Right lung (tissue), 5 donors: ENCODE results near the gene ADAMTS14. TPM values are rescaled to one million over a fixed set of nuclear protein-coding genes. Genes with fewer than 3 reads are reported as not detected.

Experiments used
- DNase-seq, 2 donors: peaks; one replicate each; pipeline ENCODE4 v3.0.0-alpha.2; 2013
- polyA plus RNA-seq, 5 donors: library from polyadenylated mRNA; unstranded; fragments of 120-200 nt; gene quantifications; one replicate each; pipeline versions ENCODE4 v1.2.1 to v1.2.3, GENCODE V29; 2013; ENCODE audit warnings: inconsistent platforms in 1 of 5, low replicate concordance in 1 of 5; ENCODE audit not compliant: insufficient read length in 5 of 5, insufficient read depth in 1 of 5

Gene ADAMTS14
- polyA plus RNA-seq, 5 donors = 5.2 to 9.5 (median 7.4) TPM

DNA sequence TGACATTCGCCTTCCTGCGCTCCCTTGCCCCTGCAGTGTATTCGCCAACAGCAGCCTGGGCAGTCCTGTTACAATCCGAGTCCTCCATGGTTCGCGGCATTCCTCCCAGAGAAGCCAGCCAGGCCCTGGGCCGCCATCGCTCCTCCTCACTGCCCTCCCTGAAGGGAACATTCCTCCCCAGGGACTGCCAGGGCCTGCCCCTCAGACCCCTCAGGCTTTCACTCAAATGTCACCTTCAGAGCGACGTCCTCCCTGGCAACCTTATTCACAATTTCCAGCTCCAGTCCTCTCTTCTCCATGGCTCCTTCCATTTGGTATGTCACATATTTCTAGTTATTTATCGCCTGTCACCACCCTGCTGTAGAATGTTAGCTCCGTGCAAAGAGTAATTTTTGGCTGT is 17.4 kb downstream of the ADAMTS14 start:
- no peak for DNase-seq

DNA sequence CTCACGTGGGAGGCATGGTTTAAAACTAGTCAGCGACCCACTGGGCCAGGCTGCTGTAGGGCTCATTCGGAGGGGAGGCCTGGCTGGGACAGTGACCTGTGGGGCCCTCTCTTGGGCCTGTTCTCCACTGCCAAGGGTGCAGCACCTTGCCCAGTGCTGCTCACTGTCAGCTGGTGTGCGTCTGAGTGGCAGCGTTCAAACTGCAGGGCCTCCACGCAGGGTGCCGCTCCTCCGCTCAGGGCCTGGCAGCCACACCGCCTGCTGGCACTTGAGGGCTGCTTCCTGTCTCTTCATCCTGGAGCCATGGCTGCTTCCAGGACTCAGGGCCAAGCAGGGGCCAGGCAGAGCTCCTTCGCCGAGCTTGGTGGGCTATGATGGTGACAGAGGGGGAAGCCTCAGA is 18.3 kb downstream of the ADAMTS14 start:
- no peak for DNase-seq

DNA sequence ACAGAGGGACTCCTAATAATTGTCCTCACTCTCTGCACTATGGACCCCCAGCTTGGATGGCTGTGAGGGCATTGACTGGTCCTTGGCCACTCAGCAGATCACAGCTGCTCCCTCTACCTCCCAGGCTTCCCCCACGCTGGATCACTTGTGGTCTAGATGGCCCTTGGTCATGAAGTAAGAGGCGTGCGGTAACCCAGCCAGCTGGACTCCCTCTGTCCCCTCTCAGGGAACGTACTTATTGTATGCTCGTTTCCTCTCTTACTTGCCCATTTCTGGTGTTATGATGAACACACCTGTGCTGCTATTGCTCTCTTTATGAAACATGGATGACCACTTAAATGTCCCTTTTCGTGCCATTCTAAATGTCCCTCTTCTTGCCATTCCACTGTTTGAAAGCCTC is 19.3 kb downstream of the ADAMTS14 start:
- no peak for DNase-seq

GRCh38 chr10:70692043-70692603 is 19.8 kb downstream of the ADAMTS14 start:
- DNase-seq = no peak

GRCh38 chr10:70693619-70694335 is 21.5 kb downstream of the ADAMTS14 start:
- peak; percentile 40 to 57 for DNase-seq

- peak; percentile 70 to 80 for DNase-seq
Measured at GRCh38 chr10:70694418-70695141, 22.3 kb downstream of the ADAMTS14 start.

DNA sequence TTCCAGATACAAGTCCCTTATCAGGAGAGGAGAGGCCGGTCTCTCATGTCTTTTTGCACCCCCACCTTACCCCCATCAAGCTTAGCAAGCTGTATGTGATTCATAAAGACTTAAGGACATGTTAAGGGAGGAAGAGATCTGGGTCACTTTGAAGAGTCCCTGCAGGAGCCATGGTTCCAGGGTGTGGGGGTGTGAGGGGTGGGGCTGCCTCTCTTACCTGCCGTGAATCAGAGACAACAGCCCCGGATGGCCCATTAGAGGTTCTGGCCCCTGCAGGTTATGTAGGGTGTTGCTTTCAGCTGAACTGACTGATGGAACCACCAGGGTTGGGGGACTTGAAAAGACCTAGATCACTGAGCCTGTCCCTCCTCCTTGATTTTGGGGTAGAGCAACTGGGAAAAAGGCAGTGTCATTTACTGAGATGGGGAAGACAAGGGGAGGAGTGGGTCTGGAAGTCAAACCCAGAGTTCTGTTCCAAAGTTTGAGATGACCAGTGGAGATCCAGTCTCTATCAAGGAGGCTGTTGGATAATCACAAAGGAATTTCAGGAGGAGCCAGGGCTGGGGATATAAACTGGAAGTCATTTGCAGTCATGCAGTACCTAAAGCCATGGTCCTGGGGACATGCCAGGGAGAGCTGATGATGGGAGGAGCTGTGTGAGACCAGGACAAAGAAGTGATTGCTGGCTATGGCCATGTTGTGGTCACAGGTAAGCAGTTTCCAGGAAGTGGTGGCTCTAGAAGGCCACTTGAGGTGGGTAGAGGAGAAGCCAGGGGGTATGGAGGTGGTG is 23.1 kb downstream of the ADAMTS14 start:
- no peak for DNase-seq

GRCh38 chr10:70698211-70698610 is 25.9 kb downstream of the ADAMTS14 start:
- no peak for DNase-seq

DNA sequence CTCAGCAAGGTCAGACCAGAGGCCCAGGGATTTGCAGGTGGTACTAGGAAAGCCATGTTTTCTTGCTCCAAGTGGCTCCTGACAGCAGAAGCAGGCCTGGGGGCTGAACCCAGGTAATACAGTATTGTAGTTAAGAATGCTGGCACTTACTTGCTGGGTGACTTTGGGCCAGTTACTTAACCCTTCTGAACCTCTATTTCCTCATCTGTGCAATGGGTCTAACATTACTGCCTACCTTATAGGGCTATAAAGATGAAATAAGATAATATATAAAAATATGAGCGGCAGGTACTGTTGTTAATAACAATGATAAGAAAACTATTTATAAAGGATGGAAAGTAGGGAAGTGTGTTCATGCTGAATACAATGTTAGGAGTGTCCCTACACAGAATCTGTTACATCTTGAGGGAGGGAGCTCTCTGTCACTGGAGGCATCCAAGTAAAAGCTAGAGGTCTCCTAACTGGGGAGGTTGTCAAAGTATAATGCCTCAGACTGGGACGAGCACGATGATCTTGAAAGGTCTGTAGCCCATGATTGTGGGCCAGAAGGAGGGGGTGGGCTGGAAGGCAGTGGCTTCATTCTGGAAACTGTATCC is 26.9 kb downstream of the ADAMTS14 start:
- no peak for DNase-seq

DNA sequence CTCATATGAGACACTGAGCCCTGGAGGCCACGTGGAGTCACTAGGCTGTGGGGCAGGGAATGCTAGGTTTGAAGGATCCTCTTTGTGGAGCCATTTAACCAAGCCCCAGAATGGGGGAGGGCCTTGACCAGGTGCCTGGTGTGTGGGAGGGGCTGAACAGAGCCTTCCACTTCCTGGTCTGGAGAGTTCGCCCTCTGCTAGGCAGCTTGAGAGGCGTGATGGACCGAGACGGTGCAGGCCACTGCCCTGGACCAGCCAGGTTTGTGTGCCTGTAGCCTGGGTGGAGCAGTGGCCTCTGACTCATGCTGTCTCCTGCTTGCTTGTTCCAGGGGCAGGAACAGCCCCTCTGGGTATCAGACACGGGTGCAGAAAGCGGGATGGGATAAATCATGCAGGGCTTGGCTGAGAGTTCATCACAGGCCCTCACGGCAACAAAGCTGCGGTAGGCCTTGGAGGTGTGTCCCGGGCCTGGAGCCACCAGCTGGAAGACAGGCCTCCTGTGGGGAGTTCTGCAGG is 27.4 kb downstream of the ADAMTS14 start:
- no peak for DNase-seq

GRCh38 chr10:70702190-70702763 is 30.0 kb downstream of the ADAMTS14 start:
- no peak for DNase-seq

- DNase-seq = no peak
Measured at GRCh38 chr10:70704211-70704610, 31.9 kb downstream of the ADAMTS14 start.

- no peak for DNase-seq
Measured at GRCh38 chr10:70705121-70705861, 33.0 kb downstream of the ADAMTS14 start.

GRCh38 chr10:70711177-70711576 is 38.9 kb downstream of the ADAMTS14 start:
- no peak for DNase-seq

GRCh38 chr10:70711911-70712310 is 39.6 kb downstream of the ADAMTS14 start:
- DNase-seq = no peak

- no peak for DNase-seq
Measured at GRCh38 chr10:70714245-70714644, 41.9 kb downstream of the ADAMTS14 start.

DNA sequence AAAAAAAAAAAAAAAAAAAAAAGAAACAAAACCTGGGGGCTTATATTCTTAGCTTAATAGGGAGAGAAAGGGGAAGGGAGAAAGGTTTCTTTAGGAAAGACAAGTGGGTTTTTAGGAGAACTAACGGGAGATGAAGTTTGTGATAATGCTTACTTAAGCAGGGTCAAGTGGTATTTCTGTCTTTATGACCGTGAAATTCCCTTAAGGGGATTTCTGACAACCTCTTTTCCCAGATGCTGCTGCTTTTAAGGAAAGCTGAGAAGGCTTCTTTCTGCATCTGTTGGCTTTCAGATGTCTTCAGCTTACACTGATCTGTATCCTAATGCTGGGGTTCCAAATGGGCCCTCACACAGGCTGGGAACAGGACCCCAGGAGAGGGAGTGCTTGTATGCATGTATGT is 42.6 kb downstream of the ADAMTS14 start:
- DNase-seq = no peak

DNA sequence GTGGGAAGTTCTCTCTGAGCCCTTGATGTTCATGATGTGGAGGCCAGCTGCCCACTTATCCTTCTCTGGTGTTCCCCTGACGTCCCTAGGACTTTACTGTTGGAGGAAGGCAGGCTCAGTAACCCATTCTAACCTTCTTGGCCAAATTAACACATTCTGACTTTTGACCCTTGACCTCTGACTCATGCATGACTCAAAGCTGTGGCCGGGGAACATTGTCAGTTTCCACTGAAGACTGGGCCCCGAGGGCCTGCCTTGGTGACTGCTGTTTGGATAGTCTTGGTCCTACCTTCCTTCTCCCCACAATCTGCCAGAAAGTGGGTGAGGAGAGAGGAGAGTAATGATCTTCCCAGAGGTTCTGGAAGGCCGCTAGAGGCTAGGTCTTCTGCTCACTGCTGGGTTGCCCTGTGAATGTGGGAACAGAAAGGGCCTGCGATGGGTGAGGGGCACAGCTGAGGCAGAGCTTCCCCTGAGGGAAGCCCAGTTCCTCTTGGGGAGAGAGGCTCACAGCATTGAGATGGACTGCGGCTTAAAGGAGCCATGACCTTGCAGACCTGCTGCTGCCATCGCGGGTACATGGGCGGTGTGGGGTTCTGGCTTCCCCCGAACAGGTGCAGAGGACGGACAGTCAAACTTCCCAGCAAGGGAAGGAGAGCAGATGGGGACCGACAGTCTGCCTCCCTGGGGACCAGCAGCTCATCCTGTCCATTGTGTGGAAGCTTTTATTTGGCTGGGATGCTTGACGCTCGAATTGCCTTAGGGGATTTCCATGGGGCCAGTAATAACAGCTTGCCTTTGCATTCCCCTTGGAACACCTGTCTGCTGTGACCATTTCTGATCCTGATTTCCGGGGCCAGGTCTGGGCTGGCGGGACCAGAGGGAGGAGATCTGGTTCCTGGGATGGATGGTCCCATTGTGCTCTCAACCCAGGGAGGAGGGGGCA is 43.8 kb downstream of the ADAMTS14 start:
- no peak for DNase-seq

DNA sequence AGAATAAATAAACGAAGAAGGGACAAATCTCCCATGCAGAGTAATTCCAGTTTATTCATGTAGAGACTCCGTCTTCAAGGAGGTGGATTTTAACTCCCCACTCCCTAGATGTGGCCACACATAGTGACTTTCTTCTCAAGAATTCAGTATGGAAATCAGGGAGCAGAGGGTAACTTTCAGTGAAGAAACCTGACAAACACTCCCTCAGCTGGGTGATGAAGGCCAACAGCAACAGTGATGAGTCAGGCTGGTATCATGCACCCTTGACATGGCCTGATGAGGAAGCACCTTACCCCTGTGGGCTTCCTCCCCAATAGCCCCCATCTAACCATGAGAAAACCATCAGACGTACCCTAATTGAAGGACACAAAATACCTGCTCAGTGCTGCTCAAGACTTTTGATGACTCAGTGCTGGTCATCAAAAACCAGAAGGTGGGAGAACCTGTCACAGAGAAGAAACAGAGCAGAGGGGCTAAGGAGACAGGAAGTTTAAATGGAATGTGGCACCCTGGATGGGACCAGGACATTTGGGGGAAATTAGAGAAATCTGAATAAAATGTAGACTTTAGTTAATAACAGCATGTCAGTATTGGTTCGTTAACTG is 50.6 kb downstream of the ADAMTS14 start:
- no peak for DNase-seq
